PC-9 (cell line): ENCODE data around the gene TPD52L1. TPM values are rescaled to one million over a fixed set of nuclear protein-coding genes. Genes with fewer than 3 reads are reported as not detected.

ENCODE experiments used
- BruUV-seq: library from RNA; stranded (reverse); fragments of 400-500 nt; replicated peaks from 2 replicates; lab custom pipeline; 2021; lab: Mats Ljungman, UMichigan
- CTCF ChIA-PET: fragments of 300-600 bp; sonication (Branson Sonifier 250); formaldehyde crosslinking; loops from one replicate; lab custom pipeline; 2022; ENCODE audit warnings: antibody characterized with exemption; lab: Charles Lee
- POLR2A ChIA-PET: fragments of 300-600 bp; sonication (Branson Sonifier 250); formaldehyde crosslinking; loops from one replicate; lab custom pipeline; 2022; ENCODE audit warnings: antibody characterized with exemption; ENCODE audit not compliant: unreplicated experiment; lab: Charles Lee
- DNase-seq, 2 experiments: peaks; one replicate each; pipeline versions ENCODE4 v3.0.0 to v3.0.0-alpha.2; 2015 to 2022; ENCODE audit warnings: mixed read lengths in 1 of 2
- H2AFZ ChIP-seq: fragments of 200-600 bp; sonication (generic); 2 replicates; pipeline ENCODE4 v1.8.1; 2017; ENCODE audit warnings: antibody characterized with exemption
- H3F3A ChIP-seq: fragments of 200-600 bp; sonication (generic); 2 replicates; pipeline ENCODE4 v1.8.1; 2017; ENCODE audit warnings: antibody characterized with exemption, mild to moderate bottlenecking, low read depth; ENCODE audit not compliant: insufficient read depth
- H3K27ac ChIP-seq: fragments of 200-600 bp; sonication (generic); 2 replicates; pipeline ENCODE4 v1.6.1; 2016; ENCODE audit warnings: mixed run types
- H3K27me3 ChIP-seq: fragments of 200-600 bp; sonication (generic); 2 replicates; pipeline ENCODE4 v1.6.1; 2016; ENCODE audit warnings: low read depth, mixed run types; ENCODE audit not compliant: insufficient read depth
- H3K36me3 ChIP-seq: fragments of 200-600 bp; sonication (generic); 2 replicates; pipeline ENCODE4 v1.6.1; 2016; ENCODE audit warnings: low read depth, mixed run types
- H3K4me1 ChIP-seq: fragments of 200-600 bp; sonication (generic); replicated peaks from 2 replicates; pipeline ENCODE4 v1.6.1; 2016; ENCODE audit warnings: mixed run types; ENCODE audit not compliant: insufficient read depth
- H3K4me2 ChIP-seq: fragments of 200-600 bp; sonication (generic); 2 replicates; pipeline ENCODE4 v1.6.1; 2017; ENCODE audit warnings: mixed run types
- H3K4me3 ChIP-seq: fragments of 200-600 bp; sonication (generic); 2 replicates; pipeline ENCODE4 v1.6.1; 2016; ENCODE audit warnings: mixed run types
- H3K79me2 ChIP-seq: fragments of 200-600 bp; sonication (generic); 2 replicates; pipeline ENCODE4 v1.6.1; 2017; ENCODE audit warnings: low read depth, mixed run types
- H3K9me2 ChIP-seq: fragments of 200-600 bp; sonication (generic); 2 replicates; pipeline ENCODE4 v1.8.1; 2017; ENCODE audit warnings: mild to moderate bottlenecking; ENCODE audit not compliant: insufficient read depth
- H3K9me3 ChIP-seq: fragments of 200-600 bp; sonication (generic); 2 replicates; pipeline ENCODE4 v1.8.1; 2016; ENCODE audit warnings: low read depth; ENCODE audit not compliant: insufficient read depth
- H4K20me1 ChIP-seq: fragments of 200-600 bp; sonication (generic); 2 replicates; pipeline ENCODE4 v1.8.1; 2017; ENCODE audit not compliant: insufficient read depth
- CTCF ChIP-seq: fragments of 200-600 bp; sonication (generic); conservative IDR thresholded peaks from 2 replicates; pipeline ENCODE4 v1.6.1; 2017; ENCODE audit warnings: mixed run types, antibody characterized with exemption, mild to moderate bottlenecking, moderate library complexity
- EZH2 ChIP-seq: fragments of 200-600 bp; sonication (generic); IDR thresholded peaks from 2 replicates; pipeline ENCODE4 v1.8.0; 2017; ENCODE audit warnings: antibody characterized with exemption, low read depth
- intact Hi-C: fragments of 100-400 bp; cut with micrococcal nuclease; formaldehyde crosslinking; loops from one replicate; pipeline ENCODE4 v1.10.0; 2022; ENCODE audit not compliant: unreplicated experiment
- total RNA-seq: library from RNA; stranded (reverse); gene quantifications from 2 replicates; pipeline ENCODE4 v1.2.3, GENCODE V29; 2021

The TPD52L1 gene
- total RNA-seq, 1 experiment from 2014 or later = 203 TPM

- Histone ChIP-seq H3K79me2 (peaks cover 3% of the 10 kb centered on the region; the same call in 1 of the 2 replicates), H3K4me1 (no peaks in the 10 kb centered on the region), H3K27ac (no peak overlapping the region), H3K27me3 (no peaks in the 10 kb centered on the region), H3K9me3 (no peaks in the 10 kb centered on the region; the same call in 1 of the 2 replicates), H4K20me1 (no peaks in the 10 kb centered on the region), H3K9me2 (0 out of 2 replicates have a peak, but pooled peaks cover 3% of the 10 kb centered on the region), H3K4me2 (no peak overlapping the region), H3K36me3 (peaks cover 5% of the 10 kb centered on the region; the same call in 1 of the 2 replicates), H2AFZ (no peak overlapping the region), H3F3A (no peaks in the 10 kb centered on the region), H3K4me3 (no peak overlapping the region)
- intact Hi-C loops = no loop called here
- no TSS peak for BruUV-seq
- no peak for DNase-seq
- TF ChIP-seq EZH2 = no peak
- TF ChIP-seq CTCF = no peak
- ChIA-PET POLR2A (no interaction called here), CTCF (interaction anchor here (0.6 kb wide), 1 partner anchor 115 kb away, joined by 3 read pairs; no protein-coding TSS in a partner anchor)
Measured at GRCh38 chr6:125220712-125221111, 67.1 kb downstream of the TPD52L1 start.

GRCh38 chr6:125222531-125223455 lies 69.2 kb downstream of the TPD52L1 start:
- Histone ChIP-seq H3K36me3 (peaks cover 5% of the 10 kb centered on the region; the same call in 1 of the 2 replicates), H3K79me2 (peaks cover 10% of the 10 kb centered on the region; the same call in 1 of the 2 replicates), H3K27ac (no peak overlapping the region), H3K4me1 (no peaks in the 10 kb centered on the region), H3K9me2 (no peaks in the 10 kb centered on the region), H4K20me1 (no peaks in the 10 kb centered on the region), H3K4me2 (no peak overlapping the region), H3K27me3 (no peaks in the 10 kb centered on the region), H3F3A (no peaks in the 10 kb centered on the region), H2AFZ (no peak overlapping the region), H3K9me3 (no peaks in the 10 kb centered on the region), H3K4me3 (no peak overlapping the region)
- no TSS peak for BruUV-seq
- ChIA-PET CTCF (no interaction called here), POLR2A (no interaction called here)
- intact Hi-C loops = no loop called here
- TF ChIP-seq EZH2 (no peak), CTCF (no peak)
- no peak for DNase-seq

- H3K9me3 ChIP-seq = no peaks in the 10 kb centered on the region
- H3K9me2 ChIP-seq = no peaks in the 10 kb centered on the region
- no peaks in the 10 kb centered on the region for H4K20me1 ChIP-seq
- POLR2A ChIA-PET = no interaction called here
- intact Hi-C loops = no loop called here
- no peaks in the 10 kb centered on the region for H3K4me1 ChIP-seq
- no peak overlapping the region for H3K27ac ChIP-seq
- TF ChIP-seq EZH2 = no peak
- no peak for TF ChIP-seq CTCF
- BruUV-seq = no TSS peak
- no peaks in the 10 kb centered on the region for H3K27me3 ChIP-seq
- DNase-seq = no peak
- H3K4me2 ChIP-seq = no peak overlapping the region
- peaks cover 8% of the 10 kb centered on the region; the same call in 1 of the 2 replicates for H3K79me2 ChIP-seq
- H3F3A ChIP-seq = no peaks in the 10 kb centered on the region
- H3K36me3 ChIP-seq = peaks cover 5% of the 10 kb centered on the region; the same call in 1 of the 2 replicates
- CTCF ChIA-PET = no interaction called here
- H2AFZ ChIP-seq = no peak overlapping the region
- no peak overlapping the region for H3K4me3 ChIP-seq
Measured at GRCh38 chr6:125224231-125224861, 70.8 kb downstream of the TPD52L1 start.
